ENCODE measurements around the gene VTI1B.
"Not testable (repeated sequence)": the region's sequence is repeated elsewhere in the genome, so short reads cannot be mapped to it uniquely, and the experiment has no call there.

The VTI1B gene

GRCh38 chr14:67705211-67705610, 30.8 kb upstream of the VTI1B start:
- no peak for DNase-seq (ENCODE audit: insufficient read length, low spot score)
- TF ChIP-seq PAX5 (IDR thresholded peaks at IDR 0.05; ENCODE audit: insufficient read depth, low read length, severe bottlenecking), result no peak
- TF ChIP-seq POLR2A (IDR thresholded peaks at IDR 0.05; ENCODE audit: low read depth, low read length), result no peak
- no peak for TF ChIP-seq TAF1 (IDR thresholded peaks at IDR 0.05; ENCODE audit: low read depth, low read length)
- no peak for TF ChIP-seq SPI1 (IDR thresholded peaks at IDR 0.05; ENCODE audit: low read depth, low read length)
- TF ChIP-seq POU2F2 (IDR thresholded peaks at IDR 0.05; ENCODE audit: low read depth, low read length), result no peak
- TF ChIP-seq POLR2AphosphoS5 (IDR thresholded peaks at IDR 0.05; ENCODE audit: low read depth, low read length), result no peak
- no peak for FAIRE-seq

- DNase-seq (ENCODE audit: insufficient read length, low spot score) (no peak), FAIRE-seq (peak; percentile 94)
- TF ChIP-seq SPI1 (IDR thresholded peaks at IDR 0.05; ENCODE audit: low read depth, low read length) (peak; percentile 94), POLR2AphosphoS5 (IDR thresholded peaks at IDR 0.05; ENCODE audit: low read depth, low read length) (no peak)
Observed at GRCh38 chr14:67704484-67705089, 30.2 kb upstream of the VTI1B start.

- no peak for DNase-seq (ENCODE audit: insufficient read length, low spot score)
- TF ChIP-seq SPI1 (IDR thresholded peaks at IDR 0.05; ENCODE audit: low read depth, low read length) (no peak), POLR2AphosphoS5 (IDR thresholded peaks at IDR 0.05; ENCODE audit: low read depth, low read length) (no peak), PAX5 (IDR thresholded peaks at IDR 0.05; ENCODE audit: insufficient read depth, low read length, severe bottlenecking) (no peak), TAF1 (IDR thresholded peaks at IDR 0.05; ENCODE audit: low read depth, low read length) (no peak), POLR2A (IDR thresholded peaks at IDR 0.05; ENCODE audit: low read depth, low read length) (no peak), POU2F2 (IDR thresholded peaks at IDR 0.05; ENCODE audit: low read depth, low read length) (no peak)
- FAIRE-seq, result no peak
Observed at GRCh38 chr14:67703997-67704396, 29.6 kb upstream of the VTI1B start.

- DNase-seq (ENCODE audit: insufficient read length, low spot score); FAIRE-seq: not testable (repeated sequence)
Observed at GRCh38 chr14:67701492-67701891, 27.1 kb upstream of the VTI1B start, which contains the start of gene RDH12. TSS of gene RDH12 (plus strand) at chr14:67701886. CDS start at chr14:67722643, 20,757 bp downstream.

- no peak for DNase-seq (ENCODE audit: insufficient read length, low spot score)
- FAIRE-seq, result no peak
- no peak for TF ChIP-seq POLR2A (IDR thresholded peaks at IDR 0.05; ENCODE audit: low read depth, low read length)
- TF ChIP-seq POU2F2 (IDR thresholded peaks at IDR 0.05; ENCODE audit: low read depth, low read length), result no peak
- TF ChIP-seq PAX5 (IDR thresholded peaks at IDR 0.05; ENCODE audit: insufficient read depth, low read length, severe bottlenecking), result no peak
- TF ChIP-seq TAF1 (IDR thresholded peaks at IDR 0.05; ENCODE audit: low read depth, low read length), result no peak
- no peak for TF ChIP-seq POLR2AphosphoS5 (IDR thresholded peaks at IDR 0.05; ENCODE audit: low read depth, low read length)
- TF ChIP-seq SPI1 (IDR thresholded peaks at IDR 0.05; ENCODE audit: low read depth, low read length), result no peak
Observed at GRCh38 chr14:67698179-67698578, 23.7 kb upstream of the VTI1B start.

- DNase-seq (ENCODE audit: insufficient read length, low spot score), result no peak
- FAIRE-seq, result no peak
- TF ChIP-seq PAX5 (IDR thresholded peaks at IDR 0.05; ENCODE audit: insufficient read depth, low read length, severe bottlenecking) (no peak), POU2F2 (IDR thresholded peaks at IDR 0.05; ENCODE audit: low read depth, low read length) (no peak), POLR2A (IDR thresholded peaks at IDR 0.05; ENCODE audit: low read depth, low read length) (no peak), POLR2AphosphoS5 (IDR thresholded peaks at IDR 0.05; ENCODE audit: low read depth, low read length) (no peak), SPI1 (IDR thresholded peaks at IDR 0.05; ENCODE audit: low read depth, low read length) (no peak), TAF1 (IDR thresholded peaks at IDR 0.05; ENCODE audit: low read depth, low read length) (no peak)
Observed at GRCh38 chr14:67697006-67697405, 22.6 kb upstream of the VTI1B start.

- FAIRE-seq (peak; percentile 93), DNase-seq (ENCODE audit: insufficient read length, low spot score) (peak; percentile 53)
- no peak for TF ChIP-seq SPI1 (IDR thresholded peaks at IDR 0.05; ENCODE audit: low read depth, low read length)
- peak; percentile 40; the same call in 1 of the 2 replicates for TF ChIP-seq TAF1 (IDR thresholded peaks at IDR 0.05; ENCODE audit: low read depth, low read length)
- TF ChIP-seq POLR2AphosphoS5 (IDR thresholded peaks at IDR 0.05; ENCODE audit: low read depth, low read length), result peak; percentile 87
- TF ChIP-seq POU2F2 (IDR thresholded peaks at IDR 0.05; ENCODE audit: low read depth, low read length), result peak; percentile 79; the same call in 1 of the 2 replicates
- TF ChIP-seq POLR2A (IDR thresholded peaks at IDR 0.05; ENCODE audit: low read depth, low read length), result peak; percentile 90
Observed at GRCh38 chr14:67695394-67695949, 21.0 kb upstream of the VTI1B start, which contains the start of gene RDH11. TSS of gene RDH11 (minus strand) at chr14:67695764. CDS start at chr14:67695703, 61 bp downstream.

- TF ChIP-seq POU2F2 (IDR thresholded peaks at IDR 0.05; ENCODE audit: low read depth, low read length) (peak; percentile 37; the same call in 1 of the 2 replicates), POLR2AphosphoS5 (IDR thresholded peaks at IDR 0.05; ENCODE audit: low read depth, low read length) (no peak), SPI1 (IDR thresholded peaks at IDR 0.05; ENCODE audit: low read depth, low read length) (no peak), PAX5 (IDR thresholded peaks at IDR 0.05; ENCODE audit: insufficient read depth, low read length, severe bottlenecking) (no peak), TAF1 (IDR thresholded peaks at IDR 0.05; ENCODE audit: low read depth, low read length) (peak; percentile 56; the same call in 1 of the 2 replicates), POLR2A (IDR thresholded peaks at IDR 0.05; ENCODE audit: low read depth, low read length) (peak; percentile 64; the same call in 1 of the 2 replicates)
- DNase-seq (ENCODE audit: insufficient read length, low spot score), result peak; percentile 68
- FAIRE-seq, result peak; percentile 91
Observed at GRCh38 chr14:67694791-67695393, 20.5 kb upstream of the VTI1B start.

- no peak for FAIRE-seq
- TF ChIP-seq SPI1 (IDR thresholded peaks at IDR 0.05; ENCODE audit: low read depth, low read length), result no peak
- TF ChIP-seq POLR2A (IDR thresholded peaks at IDR 0.05; ENCODE audit: low read depth, low read length), result no peak
- no peak for TF ChIP-seq PAX5 (IDR thresholded peaks at IDR 0.05; ENCODE audit: insufficient read depth, low read length, severe bottlenecking)
- TF ChIP-seq POU2F2 (IDR thresholded peaks at IDR 0.05; ENCODE audit: low read depth, low read length), result no peak
- TF ChIP-seq POLR2AphosphoS5 (IDR thresholded peaks at IDR 0.05; ENCODE audit: low read depth, low read length), result no peak
- no peak for TF ChIP-seq TAF1 (IDR thresholded peaks at IDR 0.05; ENCODE audit: low read depth, low read length)
Observed at GRCh38 chr14:67690011-67690410, 15.6 kb upstream of the VTI1B start.

More at GRCh38 chr14:67690011-67690410, 15.6 kb upstream of the VTI1B start:
- DNase-seq (ENCODE audit: insufficient read length, low spot score), result no peak

All from GM12891 (cell line).